ENCODE results near the gene CFAP119.

DNA sequence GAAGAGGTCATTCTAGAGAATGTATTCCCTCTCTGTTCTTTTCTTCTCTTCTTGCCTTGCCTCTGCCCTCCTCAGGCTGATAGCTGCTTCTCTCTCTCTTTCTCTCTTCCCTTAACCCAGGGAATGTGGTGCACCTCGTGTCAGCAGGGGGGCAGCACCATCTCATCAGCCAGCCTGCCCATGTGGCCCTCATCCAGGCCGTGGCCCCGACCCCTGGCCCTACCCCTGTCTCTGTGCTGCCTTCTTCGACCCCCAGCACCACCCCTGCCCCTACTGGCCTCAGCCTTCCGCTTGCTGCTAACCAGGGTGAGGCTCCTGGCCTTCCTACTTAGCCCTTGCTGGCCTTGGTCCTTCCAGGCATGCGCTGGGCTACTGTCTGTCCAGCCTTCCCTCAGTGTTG lies 39.4 kb downstream of the CFAP119 start:
- TF ChIP-seq POLR2AphosphoS5 (IDR thresholded peaks at IDR 0.05) (no peak), EP300 (IDR thresholded peaks at IDR 0.05) (no peak), POLR2A (IDR thresholded peaks at IDR 0.05; ENCODE audit: low read depth) (no peak)
- TF ChIP-seq, protein P1, sequence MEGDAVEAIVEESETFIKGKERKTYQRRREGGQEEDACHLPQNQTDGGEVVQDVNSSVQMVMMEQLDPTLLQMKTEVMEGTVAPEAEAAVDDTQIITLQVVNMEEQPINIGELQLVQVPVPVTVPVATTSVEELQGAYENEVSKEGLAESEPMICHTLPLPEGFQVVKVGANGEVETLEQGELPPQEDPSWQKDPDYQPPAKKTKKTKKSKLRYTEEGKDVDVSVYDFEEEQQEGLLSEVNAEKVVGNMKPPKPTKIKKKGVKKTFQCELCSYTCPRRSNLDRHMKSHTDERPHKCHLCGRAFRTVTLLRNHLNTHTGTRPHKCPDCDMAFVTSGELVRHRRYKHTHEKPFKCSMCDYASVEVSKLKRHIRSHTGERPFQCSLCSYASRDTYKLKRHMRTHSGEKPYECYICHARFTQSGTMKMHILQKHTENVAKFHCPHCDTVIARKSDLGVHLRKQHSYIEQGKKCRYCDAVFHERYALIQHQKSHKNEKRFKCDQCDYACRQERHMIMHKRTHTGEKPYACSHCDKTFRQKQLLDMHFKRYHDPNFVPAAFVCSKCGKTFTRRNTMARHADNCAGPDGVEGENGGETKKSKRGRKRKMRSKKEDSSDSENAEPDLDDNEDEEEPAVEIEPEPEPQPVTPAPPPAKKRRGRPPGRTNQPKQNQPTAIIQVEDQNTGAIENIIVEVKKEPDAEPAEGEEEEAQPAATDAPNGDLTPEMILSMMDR (IDR thresholded peaks at IDR 0.05): no peak

Measured in esophagus muscularis mucosa (tissue), 4 donors.